ENCODE measurements around the gene HRCT1. TPM values are rescaled to one million over a fixed set of nuclear protein-coding genes. Genes with fewer than 3 reads are reported as not detected.
A peak's percentile ranks its signal among the peaks of the same experiment; 100 is the strongest.

HRCT1 gene
- total RNA-seq: not detected

DNA sequence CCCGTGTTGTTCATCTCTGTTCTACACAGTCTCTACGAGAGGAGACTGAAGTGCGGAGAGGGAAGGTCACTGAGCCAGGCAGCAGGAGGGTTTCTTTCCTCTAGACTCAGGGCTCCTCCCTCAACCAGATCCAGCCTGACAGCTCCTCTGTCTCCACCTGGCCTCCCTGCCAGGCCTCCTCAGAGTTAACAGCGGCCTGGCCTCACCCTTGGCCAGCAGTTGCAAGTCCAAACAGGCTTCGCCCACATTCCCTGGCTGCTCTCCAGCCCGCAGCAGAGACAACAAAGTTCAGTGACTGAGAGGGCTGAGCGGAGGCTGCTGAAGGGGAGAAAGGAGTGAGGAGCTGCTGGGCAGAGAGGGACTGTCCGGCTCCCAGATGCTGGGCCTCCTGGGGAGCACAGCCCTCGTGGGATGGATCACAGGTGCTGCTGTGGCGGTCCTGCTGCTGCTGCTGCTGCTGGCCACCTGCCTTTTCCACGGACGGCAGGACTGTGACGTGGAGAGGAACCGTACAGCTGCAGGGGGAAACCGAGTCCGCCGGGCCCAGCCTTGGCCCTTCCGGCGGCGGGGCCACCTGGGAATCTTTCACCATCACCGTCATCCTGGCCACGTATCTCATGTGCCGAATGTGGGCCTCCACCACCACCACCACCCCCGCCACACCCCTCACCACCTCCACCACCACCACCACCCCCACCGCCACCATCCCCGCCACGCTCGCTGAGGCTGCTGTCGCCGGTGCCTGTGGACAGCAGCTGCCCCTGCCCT, at the start of gene HRCT1:
HRCT1 (plus strand) TSS at position 291 of the 768 bp plus-strand sequence; CDS start at position 377, 86 bp downstream.
- no peak for DNase-seq
- Mint-ChIP-seq H3K9me3 (ENCODE audit: insufficient read depth) (no peaks in the 10 kb centered on the region), H3K4me1 (ENCODE audit: low read depth) (peaks cover 36% of the 10 kb centered on the region), H3K4me3 (no peak within 1 kb of the TSS), H3K36me3 (ENCODE audit: low read depth) (no peaks in the 10 kb centered on the region), H3K27ac (no peak within 1 kb of the TSS), H3K27me3 (ENCODE audit: low read depth) (peaks cover 2% of the 10 kb centered on the region)
- no peak for ATAC-seq
- ChIA-PET CTCF (interaction anchor here (1.7 kb wide), 1 partner anchor 116 kb away, joined by 3 read pairs; no protein-coding TSS in a partner anchor), POLR2A (no interaction called here)

GRCh38 chr9:35856206-35856605, 49.8 kb upstream of the HRCT1 start:
- H3K36me3 Mint-ChIP-seq (ENCODE audit: low read depth): no peaks in the 10 kb centered on the region
- peaks cover 11% of the 10 kb centered on the region for H3K27me3 Mint-ChIP-seq (ENCODE audit: low read depth)
- POLR2A ChIA-PET: interaction anchor here (1.6 kb wide), 1 partner anchor 23 kb away, joined by 3 read pairs; no protein-coding TSS in a partner anchor

DNA sequence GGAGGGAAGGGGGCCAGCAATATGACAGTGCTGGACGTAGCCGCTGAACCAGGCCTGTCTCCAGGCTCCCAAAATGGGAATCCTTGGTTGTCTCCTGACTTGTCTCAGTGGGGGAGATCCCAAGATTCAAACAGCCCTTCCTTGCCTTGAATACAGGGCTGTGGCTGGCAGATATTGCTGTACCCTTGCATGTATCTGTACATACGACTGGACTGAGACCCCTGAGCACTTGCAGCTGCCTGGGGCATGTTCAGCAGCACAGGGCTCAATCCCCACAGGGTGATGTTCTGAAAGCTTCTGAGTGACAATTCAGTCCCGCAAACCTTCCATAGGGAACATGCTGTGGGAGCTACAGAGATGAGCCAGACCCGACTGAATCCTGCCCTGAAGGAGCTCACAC, 49.1 kb upstream of the HRCT1 start:
- Mint-ChIP-seq H3K27me3 (ENCODE audit: low read depth) (peaks cover 15% of the 10 kb centered on the region), H3K4me3 (no peak overlapping the region), H3K27ac (no peak overlapping the region), H3K36me3 (ENCODE audit: low read depth) (no peaks in the 10 kb centered on the region), H3K9me3 (ENCODE audit: insufficient read depth) (no peaks in the 10 kb centered on the region), H3K4me1 (ENCODE audit: low read depth) (no peaks in the 10 kb centered on the region)
- DNase-seq (peak; percentile 13), ATAC-seq (no peak)
- ChIA-PET CTCF (interaction anchor here (1.0 to 3.0 kb wide), 5 partner anchors 11 to 98 kb away, joined by 3 to 18 read pairs (median 4); no protein-coding TSS in a partner anchor), POLR2A (interaction anchor here (1.6 kb wide), 1 partner anchor 24 kb away, joined by 3 read pairs; no protein-coding TSS in a partner anchor)

More at GRCh38 chr9:35856206-35856605, 49.8 kb upstream of the HRCT1 start:
- DNase-seq (no peak), ATAC-seq (no peak)
- Mint-ChIP-seq H3K9me3 (ENCODE audit: insufficient read depth) (no peaks in the 10 kb centered on the region), H3K4me1 (ENCODE audit: low read depth) (no peaks in the 10 kb centered on the region), H3K27ac (no peak overlapping the region), H3K4me3 (no peak overlapping the region)
- CTCF ChIA-PET: interaction anchor here (1.4 kb wide), 1 partner anchor 98 kb away, joined by 3 read pairs; no protein-coding TSS in a partner anchor

GRCh38 chr9:35858458-35858857, 47.5 kb upstream of the HRCT1 start:
- ChIA-PET POLR2A (interaction anchor here (0.7 kb wide), 1 partner anchor 9 kb away, joined by 3 read pairs; no protein-coding TSS in a partner anchor), CTCF (interaction anchor here (1.3 to 3.0 kb wide), 4 partner anchors 23 to 87 kb away, joined by 4 to 18 read pairs (median 6); no protein-coding TSS in a partner anchor)
- Mint-ChIP-seq H3K27me3 (ENCODE audit: low read depth) (peaks cover 21% of the 10 kb centered on the region), H3K4me3 (no peak overlapping the region), H3K4me1 (ENCODE audit: low read depth) (no peaks in the 10 kb centered on the region), H3K9me3 (ENCODE audit: insufficient read depth) (no peaks in the 10 kb centered on the region), H3K36me3 (ENCODE audit: low read depth) (no peaks in the 10 kb centered on the region), H3K27ac (no peak overlapping the region)
- ATAC-seq (no peak), DNase-seq (no peak)

- Mint-ChIP-seq H3K4me3 (no peak overlapping the region), H3K9me3 (ENCODE audit: insufficient read depth) (no peaks in the 10 kb centered on the region), H3K4me1 (ENCODE audit: low read depth) (no peaks in the 10 kb centered on the region), H3K36me3 (ENCODE audit: low read depth) (no peaks in the 10 kb centered on the region), H3K27ac (no peak overlapping the region), H3K27me3 (ENCODE audit: low read depth) (peaks cover 21% of the 10 kb centered on the region)
- ChIA-PET POLR2A (no interaction called here), CTCF (interaction anchor here (3.0 kb wide), 1 partner anchor 23 kb away, joined by 18 read pairs; no protein-coding TSS in a partner anchor)
- DNase-seq (peak; percentile 20), ATAC-seq (no peak)
These were observed 46.6 kb upstream of the HRCT1 start for GRCh38 chr9:35859310-35859989.

DNA sequence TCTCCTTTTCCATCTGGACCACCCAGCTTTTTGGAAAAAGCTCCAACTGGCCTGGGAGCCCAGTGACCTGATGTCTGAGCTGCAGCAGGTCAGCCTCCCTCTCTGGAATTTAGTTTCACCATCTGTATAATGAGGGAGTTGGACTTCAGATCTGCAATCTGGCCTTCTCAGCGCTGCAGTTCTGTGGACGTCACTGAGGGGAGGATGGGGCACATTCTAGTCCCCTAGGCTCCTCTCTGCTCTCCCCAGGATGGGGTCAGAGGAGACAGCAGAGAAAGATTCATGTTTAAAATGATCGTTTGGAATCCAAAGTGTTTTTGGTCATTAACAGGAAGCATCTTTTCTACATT, 46.0 kb upstream of the HRCT1 start:
- POLR2A ChIA-PET: no interaction called here
- Mint-ChIP-seq H3K9me3 (ENCODE audit: insufficient read depth) (no peaks in the 10 kb centered on the region), H3K4me3 (no peak overlapping the region), H3K27ac (no peak overlapping the region), H3K4me1 (ENCODE audit: low read depth) (no peaks in the 10 kb centered on the region), H3K36me3 (ENCODE audit: low read depth) (no peaks in the 10 kb centered on the region), H3K27me3 (ENCODE audit: low read depth) (peaks cover 21% of the 10 kb centered on the region)
- CTCF ChIA-PET: interaction anchor here (3.0 to 3.6 kb wide), 2 partner anchors 22 kb away, joined by 16 to 18 read pairs; no protein-coding TSS in a partner anchor
- ATAC-seq (no peak), DNase-seq (no peak)

DNA sequence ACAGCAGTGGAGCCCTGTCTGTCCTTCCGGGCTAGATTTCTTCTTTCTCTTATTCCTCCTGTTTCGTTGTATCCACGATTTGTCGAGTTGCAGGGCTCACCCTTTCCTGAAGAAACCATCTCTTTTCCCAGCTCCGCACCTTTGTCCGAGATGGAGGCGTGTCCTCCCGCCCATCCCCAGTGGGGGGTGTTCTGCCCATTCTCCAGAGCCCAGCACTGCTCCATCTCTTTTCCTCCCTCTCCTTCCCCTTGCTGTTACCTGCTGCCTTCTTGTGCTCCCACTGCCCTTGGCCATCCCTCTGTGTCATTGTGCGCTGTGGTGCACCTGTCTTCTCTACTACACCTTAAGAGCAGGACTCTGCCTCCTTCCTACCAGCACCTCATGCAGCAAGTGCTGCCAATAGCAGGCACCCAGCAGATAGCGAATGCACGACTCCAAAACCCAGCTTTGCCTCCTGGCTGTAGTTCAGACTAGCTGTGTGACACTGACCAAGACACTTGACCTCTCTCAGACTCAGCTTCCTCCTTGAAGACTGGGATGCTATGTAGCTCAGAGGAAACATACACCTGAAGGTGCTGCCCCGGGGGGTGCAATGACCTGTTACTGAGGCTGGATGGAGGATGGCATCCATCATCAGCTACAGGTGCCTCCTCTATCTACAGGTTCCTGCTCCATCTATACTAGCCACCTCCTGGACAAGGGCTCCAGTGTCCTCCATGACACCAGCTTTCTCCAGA, 44.7 kb upstream of the HRCT1 start:
- POLR2A ChIA-PET: no interaction called here
- Mint-ChIP-seq H3K36me3 (ENCODE audit: low read depth) (no peaks in the 10 kb centered on the region), H3K4me1 (ENCODE audit: low read depth) (no peaks in the 10 kb centered on the region), H3K27ac (no peak overlapping the region), H3K4me3 (no peak overlapping the region), H3K9me3 (ENCODE audit: insufficient read depth) (no peaks in the 10 kb centered on the region), H3K27me3 (ENCODE audit: low read depth) (peaks cover 21% of the 10 kb centered on the region)
- no peak for ATAC-seq
- CTCF ChIA-PET: interaction anchor here (0.9 to 3.6 kb wide), 4 partner anchors 13 to 71 kb away, joined by 3 to 16 read pairs (median 4); no protein-coding TSS in a partner anchor
- no peak for DNase-seq

GRCh38 chr9:35862328-35862727, 43.7 kb upstream of the HRCT1 start:
- Mint-ChIP-seq H3K27me3 (ENCODE audit: low read depth) (peaks cover 21% of the 10 kb centered on the region), H3K4me3 (no peak overlapping the region), H3K36me3 (ENCODE audit: low read depth) (no peaks in the 10 kb centered on the region), H3K27ac (no peak overlapping the region), H3K4me1 (ENCODE audit: low read depth) (no peaks in the 10 kb centered on the region), H3K9me3 (ENCODE audit: insufficient read depth) (no peaks in the 10 kb centered on the region)
- ChIA-PET CTCF (interaction anchor here (1.5 to 3.6 kb wide), 2 partner anchors 14 to 20 kb away, joined by 3 to 16 read pairs; no protein-coding TSS in a partner anchor), POLR2A (no interaction called here)
- DNase-seq (peak; percentile 14), ATAC-seq (no peak)

- peaks cover 21% of the 10 kb centered on the region for H3K27me3 Mint-ChIP-seq (ENCODE audit: low read depth)
- ChIA-PET CTCF (interaction anchor here (2.0 to 3.6 kb wide), 2 partner anchors 19 to 37 kb away, joined by 7 to 16 read pairs; no protein-coding TSS in a partner anchor), POLR2A (no interaction called here)
- no peak overlapping the region for H3K4me3 Mint-ChIP-seq
- H3K27ac Mint-ChIP-seq: no peak overlapping the region
- H3K36me3 Mint-ChIP-seq (ENCODE audit: low read depth): no peaks in the 10 kb centered on the region
- H3K9me3 Mint-ChIP-seq (ENCODE audit: insufficient read depth): no peaks in the 10 kb centered on the region
- DNase-seq (peak; percentile 17), ATAC-seq (no peak)
- H3K4me1 Mint-ChIP-seq (ENCODE audit: low read depth): no peaks in the 10 kb centered on the region
These were observed 42.4 kb upstream of the HRCT1 start for GRCh38 chr9:35863583-35863982.

DNA sequence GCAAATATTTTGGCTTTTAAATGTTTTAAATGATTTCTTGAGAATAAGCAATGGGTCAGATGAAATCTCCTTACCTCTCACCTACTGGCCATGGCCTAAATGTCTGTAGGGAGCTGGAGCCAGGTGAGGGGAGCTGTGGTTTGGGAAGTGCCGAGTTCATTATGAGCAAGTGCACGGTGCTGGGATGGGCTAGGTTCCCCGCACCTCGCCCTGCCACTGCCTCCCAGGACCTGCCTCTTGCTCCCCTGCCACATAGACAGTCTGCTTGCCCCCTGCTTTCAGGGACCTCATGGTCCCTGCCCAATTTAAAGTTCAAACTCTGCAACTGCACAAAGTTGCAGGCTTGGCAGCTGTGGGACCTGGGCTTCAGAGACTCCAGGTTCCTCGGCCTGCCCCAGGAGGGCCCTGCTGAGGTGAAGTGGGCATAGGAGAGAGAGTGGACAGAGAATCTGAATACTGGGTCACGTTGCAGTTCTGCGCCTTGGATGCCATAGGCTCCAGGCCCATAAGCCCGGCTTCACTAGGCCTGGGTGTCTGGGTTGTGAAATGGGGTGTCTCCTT, 41.2 kb upstream of the HRCT1 start:
- ChIA-PET CTCF (interaction anchor here (1.0 to 3.0 kb wide), 4 partner anchors 17 to 74 kb away, joined by 3 to 12 read pairs (median 5); no protein-coding TSS in a partner anchor), POLR2A (no interaction called here)
- Mint-ChIP-seq H3K9me3 (ENCODE audit: insufficient read depth) (no peaks in the 10 kb centered on the region), H3K36me3 (ENCODE audit: low read depth) (no peaks in the 10 kb centered on the region), H3K27me3 (ENCODE audit: low read depth) (peaks cover 18% of the 10 kb centered on the region), H3K4me1 (ENCODE audit: low read depth) (no peaks in the 10 kb centered on the region), H3K27ac (no peak overlapping the region), H3K4me3 (no peak overlapping the region)
- ATAC-seq (no peak), DNase-seq (peak; percentile 14)

- no peak for ATAC-seq
- POLR2A ChIA-PET: no interaction called here
- H3K9me3 Mint-ChIP-seq (ENCODE audit: insufficient read depth): no peaks in the 10 kb centered on the region
- no peak overlapping the region for H3K27ac Mint-ChIP-seq
- H3K36me3 Mint-ChIP-seq (ENCODE audit: low read depth): no peaks in the 10 kb centered on the region
- H3K4me3 Mint-ChIP-seq: no peak overlapping the region
- no peaks in the 10 kb centered on the region for H3K4me1 Mint-ChIP-seq (ENCODE audit: low read depth)
- CTCF ChIA-PET: interaction anchor here (1.3 kb wide), 1 partner anchor 14 kb away, joined by 5 read pairs; no protein-coding TSS in a partner anchor
- DNase-seq: no peak
- H3K27me3 Mint-ChIP-seq (ENCODE audit: low read depth): peaks cover 5% of the 10 kb centered on the region
These were observed 38.5 kb upstream of the HRCT1 start for GRCh38 chr9:35867538-35867937.

All from activated CD8-positive, alpha-beta T cell treated with anti-CD3 and anti-CD28 coated beads, Interleukin-2, amount 10 ng/mL, durations not matched to agents 7 days and 5 days (primary cell).